Hepatocyte (in vitro differentiated cells): ENCODE results near the gene USP6NL. TPM values are rescaled to one million over a fixed set of nuclear protein-coding genes. Genes with fewer than 3 reads are reported as not detected.

ENCODE experiments used
- polyA plus RNA-seq: library from polyadenylated mRNA; unstranded; fragments of >200 nt; fragmentation: Nextera tagmentation; extraction: Ambion mirVana; gene quantifications from 2 replicates; pipeline ENCODE4 v1.2.1, GENCODE V29; 2016
- total RNA-seq: library from RNA; depleted of rRNA; stranded (reverse); fragments of >200 nt; gene quantifications from 2 replicates; pipeline ENCODE4 v1.2.3, GENCODE V29; 2014

USP6NL gene
- total and polyA plus RNA-seq, 2 experiments from 2014 or later = 14.9 to 20.8 TPM

Other genes with a start within 250 kb of the USP6NL start
- 14.8 and 16.1 TPM in 2 replicates for gene ECHDC3, start 130.7 kb upstream of the USP6NL start, total RNA-seq
- 8.8 and 13.2 TPM in 2 replicates for gene ECHDC3, start 130.7 kb upstream of the USP6NL start, polyA plus RNA-seq
- 7.2 and 13.3 TPM in 2 replicates for gene PROSER2, start 211.7 kb upstream of the USP6NL start, total RNA-seq
- 24.3 and 39.9 TPM in 2 replicates for gene PROSER2, start 211.7 kb upstream of the USP6NL start, polyA plus RNA-seq